Endothelial cell of umbilical vein (primary cell): Measurements from ENCODE around the gene ORC6. TPM values are rescaled to one million over a fixed set of nuclear protein-coding genes. Genes with fewer than 3 reads are reported as not detected.

Source experiments
- BruUV-seq: library from RNA; stranded (reverse); fragments of 400-500 nt; replicated peaks from 2 replicates; lab custom pipeline; 2021; lab: Mats Ljungman, UMichigan
- CTCF ChIA-PET: fragments of 300-600, 350-600 bp; sonication (Branson Sonifier 250); formaldehyde crosslinking; loops from one replicate; lab custom pipeline; 2021; ENCODE audit warnings: antibody characterized with exemption, inconsistent platforms; lab: Charles Lee
- POLR2A ChIA-PET: fragments of 300-600, 350-600 bp; sonication (Branson Sonifier 250); formaldehyde crosslinking; loops from one replicate; lab custom pipeline; 2021; ENCODE audit warnings: antibody characterized with exemption, inconsistent platforms; lab: Charles Lee
- DNase-seq: peaks from one replicate; pipeline ENCODE4 v3.0.0-alpha.2; 2011; ENCODE audit warnings: low read depth, low spot score
- FAIRE-seq: peaks from 2 replicates; lab custom pipeline; 2011; peaks lifted over from hg19 to GRCh38; lab: Jason Lieb, UNC
- H2AFZ ChIP-seq: 2 replicates; pipeline ENCODE4 v1.6.0; 2012; ENCODE audit warnings: low read depth, low read length, control low read depth, inconsistent platforms
- H3K27ac ChIP-seq: 2 replicates; pipeline ENCODE4 v1.5.1; 2011; ENCODE audit warnings: low read depth, mild to moderate bottlenecking, control low read depth, low read length, moderate library complexity; ENCODE audit not compliant: insufficient read depth
- H3K27me3 ChIP-seq, 2 experiments: 2 replicates each; pipeline versions ENCODE4 v1.6.0 to v1.6.1; 2011; ENCODE audit warnings: low read length in 2 of 2, mixed read lengths in 1 of 2; ENCODE audit not compliant: control insufficient read depth in 2 of 2, insufficient read depth in 2 of 2
- H3K36me3 ChIP-seq, 2 experiments: 2 replicates in 1 of 2; 3 replicates in 1 of 2; pipeline ENCODE4 v1.5.1; 2011; ENCODE audit warnings: low read length in 2 of 2, mild to moderate bottlenecking in 1 of 2, moderate library complexity in 1 of 2; ENCODE audit not compliant: control insufficient read depth in 2 of 2, insufficient read depth in 2 of 2; ENCODE audit errors: extremely low read depth in 1 of 2
- H3K4me1 ChIP-seq: 3 replicates; pipeline ENCODE4 v1.5.1; 2011; ENCODE audit warnings: mild to moderate bottlenecking, low read length; ENCODE audit not compliant: control insufficient read depth, insufficient read depth; ENCODE audit errors: extremely low read depth
- H3K4me2 ChIP-seq: 2 replicates; pipeline ENCODE4 v1.6.1; 2011; ENCODE audit warnings: low read length, control low read depth, mixed read lengths; ENCODE audit not compliant: insufficient read depth
- H3K4me3 ChIP-seq, 3 experiments: fragments of 200-600 bp in 1 of 3; sonication (generic), shearing (Covaris generic) in 1 of 3; replicated peaks in 1 of 3; 2 replicates each; pipeline ENCODE4 v1.5.1; 2011 to 2016; ENCODE audit warnings: control low read depth in 3 of 3, low read length in 3 of 3, mild to moderate bottlenecking in 2 of 3, inconsistent platforms in 1 of 3, low read depth in 1 of 3, moderate library complexity in 1 of 3; ENCODE audit not compliant: insufficient read depth in 1 of 3
- H3K79me2 ChIP-seq: 2 replicates; pipeline ENCODE4 v1.6.0; 2012; ENCODE audit warnings: low read length, inconsistent platforms; ENCODE audit not compliant: control insufficient read depth, insufficient read depth
- H3K9ac ChIP-seq: replicated peaks from 2 replicates; pipeline ENCODE3; 2011; ENCODE audit warnings: low read length, control low read depth; ENCODE audit not compliant: insufficient read depth; ENCODE audit errors: extremely low read depth
- H3K9me1 ChIP-seq: replicated peaks from 3 replicates; pipeline ENCODE4 v1.6.0; 2011; ENCODE audit warnings: mild to moderate bottlenecking, low read length; ENCODE audit not compliant: control insufficient read depth, insufficient read depth; ENCODE audit errors: extremely low read depth
- H3K9me3 ChIP-seq: replicated peaks from 2 replicates; pipeline ENCODE4 v1.5.1; 2012; ENCODE audit warnings: low read length, inconsistent platforms; ENCODE audit not compliant: control insufficient read depth, insufficient read depth
- H4K20me1 ChIP-seq: replicated peaks from 2 replicates; pipeline ENCODE3; 2011; ENCODE audit warnings: mild to moderate bottlenecking, low read length; ENCODE audit not compliant: control insufficient read depth, insufficient read depth; ENCODE audit errors: extremely low read depth
- CTCF ChIP-seq, 2 donors: IDR thresholded peaks; 1 replicate in 1 of 2; 2 replicates in 1 of 2; pipeline ENCODE4 v1.5.1; 2011; ENCODE audit warnings: low read length in 2 of 2, mild to moderate bottlenecking in 2 of 2, moderate library complexity in 2 of 2, control low read depth in 1 of 2, inconsistent platforms in 1 of 2, low read depth in 1 of 2; ENCODE audit not compliant: insufficient read depth in 1 of 2; ENCODE audit errors: extremely low read depth in 1 of 2
- EZH2 ChIP-seq: IDR thresholded peaks from 2 replicates; pipeline ENCODE4 v1.6.1; 2012; ENCODE audit warnings: borderline replicate concordance, low read depth, mild to moderate bottlenecking, moderate library complexity, low read length, inconsistent platforms; ENCODE audit not compliant: severe bottlenecking
- FOS ChIP-seq: IDR thresholded peaks from 2 replicates; pipeline ENCODE4 v1.6.1; 2011; ENCODE audit warnings: mild to moderate bottlenecking, low read length, moderate library complexity, borderline replicate concordance; ENCODE audit not compliant: insufficient read depth
- GATA2 ChIP-seq: IDR thresholded peaks from 2 replicates; pipeline ENCODE4 v1.7.0; 2011; ENCODE audit warnings: low read depth, mild to moderate bottlenecking, moderate library complexity, mixed read lengths, low read length; ENCODE audit not compliant: insufficient read length, insufficient read depth
- MAX ChIP-seq: IDR thresholded peaks from 2 replicates; pipeline ENCODE4 v1.6.1; 2011; ENCODE audit not compliant: insufficient read depth, insufficient read length
- MYC ChIP-seq: IDR thresholded peaks from one replicate; pipeline ENCODE4 v1.6.1; 2011; ENCODE audit warnings: mild to moderate bottlenecking, low read depth, low read length
- POLR2A ChIP-seq: IDR thresholded peaks from 2 replicates; pipeline ENCODE4 v1.6.1; 2012; ENCODE audit warnings: low read depth, mild to moderate bottlenecking, control low read depth, low read length
- POLR2AphosphoS5 ChIP-seq: IDR thresholded peaks from 2 replicates; pipeline ENCODE4 v1.6.1; 2012; ENCODE audit warnings: low read depth, mild to moderate bottlenecking, control low read depth, low read length, moderate library complexity; ENCODE audit not compliant: insufficient read depth
- dilution Hi-C: fragments of 300-500 bp; cut with MboI; formaldehyde crosslinking; loops from one replicate; pipeline ENCODE4 v1.15.0; 2019; ENCODE audit warnings: low sequenced_read_pairs; ENCODE audit not compliant: extremely low pct_ligation_motif_present
- intact Hi-C: fragments of 100-400 bp; cut with micrococcal nuclease; formaldehyde crosslinking; loops from one replicate; pipeline ENCODE4 v1.10.0; 2022
- polyA plus RNA-seq, 4 experiments: library from polyadenylated mRNA; depleted of rRNA in 3 of 4; stranded (reverse) in 3 of 4; unstranded in 1 of 4; fragments of >200 nt; gene quantifications; 2 replicates each; pipeline versions ENCODE4 v1.2.1 to v1.2.3, GENCODE V29; 2011 to 2012; ENCODE audit warnings: missing spikeins in 1 of 4
- total RNA-seq: library from RNA; stranded (reverse); gene quantifications from 2 replicates; pipeline ENCODE4 v1.2.3, GENCODE V29; 2021

The ORC6 gene
- total and polyA plus RNA-seq, 2 donors (not counting 3 experiments of a cell fraction or from before 2014, with no cell fraction given) = 15.9 to 31.1 TPM

GRCh38 chr16:46730801-46731690 lies 41.6 kb downstream of the ORC6 start:
- ChIA-PET POLR2A (no interaction called here), CTCF (no interaction called here)
- no peaks in the 10 kb centered on the region for H3K79me2 ChIP-seq
- no peak overlapping the region for H3K4me2 ChIP-seq
- no peaks in the 10 kb centered on the region for H3K36me3 ChIP-seq
- no peaks in the 10 kb centered on the region for H3K9me1 ChIP-seq
- no peak overlapping the region for H3K4me3 ChIP-seq
- no TSS peak for BruUV-seq
- H2AFZ ChIP-seq = no peak overlapping the region
- no peaks in the 10 kb centered on the region for H3K4me1 ChIP-seq
- no peaks in the 10 kb centered on the region for H3K27me3 ChIP-seq
- H3K9me3 ChIP-seq = no peaks in the 10 kb centered on the region
- DNase-seq (no peak), FAIRE-seq (no peak)
- dilution Hi-C loops (no loop called here), intact Hi-C loops (no loop called here)
- H4K20me1 ChIP-seq = no peaks in the 10 kb centered on the region
- no peak overlapping the region for H3K27ac ChIP-seq
- TF ChIP-seq EZH2 (no peak), GATA2 (no peak), MYC (no peak), CTCF (IDR thresholded peaks at IDR 0.05; ENCODE audit: extremely low read depth in 1 of 2, insufficient read depth in 1 of 2, low read depth in 1 of 2, low read length in 2 of 2) (no peak), POLR2AphosphoS5 (no peak), POLR2A (no peak), FOS (no peak), MAX (no peak)
- no peak overlapping the region for H3K9ac ChIP-seq
